Naive thymus-derived CD4-positive, alpha-beta T cell (primary cell): ENCODE measurements around the gene VAV2. TPM values are rescaled to one million over a fixed set of nuclear protein-coding genes. Genes with fewer than 3 reads are reported as not detected.
"Not testable (repeated sequence)": the region's sequence is repeated elsewhere in the genome, so short reads cannot be mapped to it uniquely, and the experiment has no call there.

Experiments used
- ATAC-seq: fragments of 150-1000 bp; cut with Tn5 transposase; 2 replicates; pipeline ENCODE4 v1.10.0; 2021; ENCODE audit warnings: mild to moderate bottlenecking, moderate library complexity
- CTCF ChIA-PET: fragments of 350-600 bp; sonication (Branson Sonifier 250); formaldehyde crosslinking; loops from one replicate; lab custom pipeline; 2021; ENCODE audit warnings: antibody characterized with exemption; lab: Charles Lee
- POLR2A ChIA-PET: fragments of 350-600 bp; sonication (Branson Sonifier 250); formaldehyde crosslinking; loops from one replicate; lab custom pipeline; 2021; ENCODE audit warnings: antibody characterized with exemption, inconsistent platforms; lab: Charles Lee
- DNase-seq, 9 donors: peaks; one replicate each; pipeline versions ENCODE4 v3.0.0 to v3.0.0-alpha.2; 2020 to 2022; ENCODE audit warnings: mixed read lengths in 1 of 9
- H3K27ac ChIP-seq: one replicate; pipeline ENCODE4 v1.7.0; 2013; ENCODE audit warnings: mild to moderate bottlenecking, low read depth, low read length, moderate library complexity
- H3K27me3 ChIP-seq, 2 donors: one replicate each; pipeline ENCODE4 v1.7.0; 2013; ENCODE audit warnings: low read length in 2 of 2, mild to moderate bottlenecking in 2 of 2, moderate library complexity in 2 of 2; ENCODE audit not compliant: control insufficient read depth in 2 of 2, insufficient read depth in 2 of 2
- H3K36me3 ChIP-seq, 3 experiments: 1 replicate in 2 of 3; 2 replicates in 1 of 3; pipeline ENCODE4 v1.7.0; 2013; ENCODE audit warnings: low read length in 3 of 3, mild to moderate bottlenecking in 3 of 3, moderate library complexity in 1 of 3; ENCODE audit not compliant: insufficient read depth in 3 of 3, control insufficient read depth in 2 of 3
- H3K4me1 ChIP-seq, 2 donors: one replicate each; pipeline ENCODE4 v1.7.0; 2013; ENCODE audit warnings: low read length in 2 of 2, mild to moderate bottlenecking in 2 of 2, moderate library complexity in 1 of 2; ENCODE audit not compliant: control insufficient read depth in 2 of 2, insufficient read depth in 2 of 2
- H3K4me3 ChIP-seq: 2 replicates; pipeline ENCODE4 v1.7.0; 2013; ENCODE audit warnings: mild to moderate bottlenecking, low read length
- H3K9me3 ChIP-seq, 3 experiments: 1 replicate in 2 of 3; 2 replicates in 1 of 3; pipeline ENCODE4 v1.7.0; 2013; ENCODE audit warnings: low read length in 3 of 3; ENCODE audit not compliant: control insufficient read depth in 2 of 3
- H3K27ac Mint-ChIP-seq, 9 donors: one replicate each; pipeline ENCODE4 v1.8.0; 2020 to 2022; ENCODE audit warnings: mixed read lengths in 9 of 9, mild to moderate bottlenecking in 8 of 9, moderate library complexity in 5 of 9, inconsistent platforms in 2 of 9
- H3K27me3 Mint-ChIP-seq, 5 donors: one replicate each; pipeline ENCODE4 v1.8.0; 2021 to 2022; ENCODE audit warnings: mixed read lengths in 5 of 5, mild to moderate bottlenecking in 1 of 5
- H3K36me3 Mint-ChIP-seq, 5 donors: one replicate each; pipeline ENCODE4 v1.8.0; 2020 to 2022; ENCODE audit warnings: mixed read lengths in 5 of 5, mild to moderate bottlenecking in 3 of 5, inconsistent platforms in 1 of 5
- H3K4me1 Mint-ChIP-seq, 7 donors: one replicate each; pipeline ENCODE4 v1.8.0; 2020 to 2022; ENCODE audit warnings: mixed read lengths in 7 of 7, mild to moderate bottlenecking in 3 of 7, inconsistent platforms in 1 of 7
- H3K4me3 Mint-ChIP-seq, 10 donors: one replicate each; pipeline ENCODE4 v1.8.0; 2020 to 2022; ENCODE audit warnings: mild to moderate bottlenecking in 10 of 10, mixed read lengths in 10 of 10, moderate library complexity in 6 of 10, inconsistent platforms in 2 of 10
- H3K9me3 Mint-ChIP-seq, 11 donors: one replicate each; pipeline ENCODE4 v1.8.0; 2020 to 2022; ENCODE audit warnings: mixed read lengths in 11 of 11, mild to moderate bottlenecking in 4 of 11, inconsistent platforms in 1 of 11, moderate library complexity in 1 of 11
- intact Hi-C, 2 donors: fragments of 100-400 bp; cut with micrococcal nuclease; formaldehyde crosslinking; loops; one replicate each; pipeline ENCODE4 v1.15.1; 2023
- polyA plus RNA-seq, 2 donors: library from polyadenylated mRNA; unstranded; fragments of 300-500 nt; fragmentation: Illumina TruSeq; gene quantifications; one replicate each; pipeline ENCODE4 v1.2.3, GENCODE V29; 2021
- total RNA-seq, 6 experiments: library from RNA in 5 of 6; stranded (reverse) in 5 of 6; gene quantifications; 1 replicate in 5 of 6; 2 replicates in 1 of 6; pipeline ENCODE4 v1.2.3 and lab custom pipeline; 2021 to 2026

VAV2 gene
- total and polyA plus RNA-seq, 7 experiments from 2014 or later: 0.18 to 14.4 (median 1.9) TPM

DNA sequence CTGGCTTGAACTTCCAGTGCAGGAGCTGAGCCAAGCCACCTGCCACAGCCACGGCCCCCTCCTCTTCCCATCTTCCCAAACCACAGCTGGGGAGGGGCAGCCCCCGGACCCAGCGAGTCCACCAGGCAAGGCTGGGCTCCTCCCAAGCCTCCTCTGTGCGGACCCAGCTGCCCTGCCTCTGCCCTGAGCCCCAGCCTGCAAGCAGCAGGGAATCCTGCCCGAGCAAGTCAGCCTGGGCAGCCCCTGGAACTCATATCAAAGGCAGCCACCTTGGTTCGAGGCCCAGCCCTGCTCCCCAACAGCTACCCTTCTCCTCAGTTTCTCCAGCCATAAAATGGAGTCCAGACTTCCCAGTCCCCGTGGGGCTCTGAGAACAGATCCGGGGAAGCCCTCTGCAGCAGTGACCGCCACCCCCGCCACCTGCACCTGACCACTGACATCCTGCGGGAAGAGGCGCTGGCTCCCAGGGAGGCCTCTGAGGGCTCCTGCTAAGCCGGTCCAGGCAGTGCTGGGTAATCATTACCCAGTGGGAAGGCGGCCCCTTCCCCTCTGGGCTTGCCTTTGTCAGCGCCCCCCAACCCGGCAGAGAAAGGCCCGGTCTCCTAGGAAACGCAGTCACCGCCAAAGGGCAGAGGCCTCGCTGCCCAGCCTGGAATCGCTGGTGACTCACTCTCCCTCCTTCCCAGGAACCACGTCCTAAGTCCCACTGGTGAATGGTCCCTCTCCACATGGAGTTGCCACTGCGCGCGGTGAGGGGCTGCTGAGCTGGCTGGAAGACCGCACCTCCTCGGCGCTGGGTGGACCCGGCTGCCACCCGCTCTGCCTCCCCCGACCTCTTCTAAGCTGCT is 1.5 kb downstream of the VAV2 start:
- Histone ChIP-seq H3K4me1 (peaks cover 9 to 12% of the 10 kb centered on the region in 2 donors), H3K27me3 (no peaks in the 10 kb centered on the region), H3K9me3 (no peaks in the 10 kb centered on the region), H3K36me3 (no peaks in the 10 kb centered on the region), H3K27ac (no peak overlapping the region), H3K4me3 (no peak overlapping the region)
- ATAC-seq: no peak
- POLR2A ChIA-PET: no interaction called here
- H3K9me3 Mint-ChIP-seq: no peaks in the 10 kb centered on the region
- intact Hi-C loops: loop anchor here (10.0 kb wide), 2 partner anchors 116 to 536 kb away; partner anchors contain the start of gene CACFD1 (in 1 of the 2)
- peak overlapping the region; percentile 14 to 72 (median 52) for H3K4me3 Mint-ChIP-seq
- H3K36me3 Mint-ChIP-seq: no peaks in the 10 kb centered on the region
- DNase-seq: no peak
- H3K27ac Mint-ChIP-seq: no peak overlapping the region
- H3K27me3 Mint-ChIP-seq: peaks cover 0 to 26% (median 0%) of the 10 kb centered on the region in 5 donors
- H3K4me1 Mint-ChIP-seq: peaks cover 0 to 10% (median 0%) of the 10 kb centered on the region in 7 donors
- CTCF ChIA-PET: no interaction called here

DNA sequence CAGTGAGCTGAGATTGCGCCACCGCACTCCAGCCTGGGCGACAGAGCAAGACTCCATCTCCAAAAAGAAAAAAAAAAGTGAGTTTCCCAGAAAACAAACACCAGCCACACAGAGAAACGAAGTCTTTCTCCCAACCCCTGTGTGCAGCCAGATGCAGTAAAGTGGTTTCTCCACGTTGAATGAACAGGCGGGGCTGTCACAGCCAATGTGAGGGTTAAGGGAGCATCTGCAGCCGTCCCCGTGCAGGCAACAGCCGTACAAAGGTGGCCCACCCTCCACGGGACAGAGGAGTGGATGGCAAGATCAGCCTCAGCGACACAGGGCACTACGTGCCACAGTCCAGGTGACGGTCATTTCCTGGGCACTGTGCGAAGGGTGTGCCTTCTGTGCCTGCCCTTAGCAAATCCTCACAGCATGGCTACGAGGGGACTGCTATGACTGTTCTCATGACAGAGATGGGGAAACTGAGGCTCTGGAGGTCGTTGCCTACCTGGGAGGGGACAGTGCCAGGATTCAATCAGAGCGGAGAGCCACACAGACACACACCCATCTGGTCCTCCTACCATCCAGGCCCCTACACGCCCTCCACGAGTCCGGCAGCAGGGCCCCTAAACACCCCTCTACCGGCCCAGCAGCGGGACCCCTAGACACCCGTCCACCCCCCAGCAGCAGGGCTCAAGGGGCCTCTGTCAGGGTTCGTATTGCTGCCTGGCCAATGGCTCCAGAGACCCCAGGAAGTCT is 2.3 kb downstream of the VAV2 start:
- intact Hi-C loops: loop anchor here (10.0 kb wide), 2 partner anchors 115 to 535 kb away; partner anchors contain the start of gene CACFD1 (in 1 of the 2)

DNA sequence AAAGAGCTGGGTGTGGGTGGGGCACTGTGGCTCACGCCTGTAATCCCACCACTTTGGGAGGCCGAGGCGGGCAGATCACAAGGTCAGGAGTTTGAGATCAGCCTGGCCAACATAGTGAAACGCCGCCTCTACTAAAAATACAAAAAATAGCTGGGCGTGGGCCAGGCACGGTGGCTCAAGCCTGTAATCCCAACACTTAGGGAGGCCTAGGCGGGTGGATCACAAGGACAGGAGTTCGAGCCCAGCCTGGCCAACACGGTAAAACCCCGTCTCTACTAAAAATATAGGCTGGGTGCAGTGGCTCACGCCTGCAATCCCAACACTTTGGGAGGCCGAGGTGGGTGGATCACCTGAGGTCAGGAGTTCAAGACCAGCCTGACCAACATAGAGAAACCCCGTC is 3.4 kb downstream of the VAV2 start:
- H3K27ac ChIP-seq, H3K4me3 Mint-ChIP-seq, intact Hi-C loops, H3K36me3 Mint-ChIP-seq, DNase-seq, H3K36me3 ChIP-seq, H3K9me3 ChIP-seq, ATAC-seq, H3K27ac Mint-ChIP-seq, H3K4me1 Mint-ChIP-seq, H3K9me3 Mint-ChIP-seq, H3K4me1 ChIP-seq, H3K4me3 ChIP-seq, POLR2A ChIA-PET, H3K27me3 ChIP-seq: not testable (repeated sequence)
- H3K27me3 Mint-ChIP-seq: peaks cover 0 to 23% (median 0%) of the 10 kb centered on the region in 5 donors
- CTCF ChIA-PET: interaction anchor here (0.6 kb wide), 1 partner anchor 397 kb away, joined by 3 read pairs; no protein-coding TSS in a partner anchor

More for the DNA sequence above, 2.3 kb downstream of the VAV2 start:
- H3K27me3 ChIP-seq: no peaks in the 10 kb centered on the region
- CTCF ChIA-PET: no interaction called here
- Mint-ChIP-seq H3K9me3 (no peaks in the 10 kb centered on the region), H3K36me3 (no peaks in the 10 kb centered on the region), H3K27ac (no peak overlapping the region), H3K4me3 (peak overlapping the region in 5 of 10 donors; percentile 16 to 72 (median 51)), H3K4me1 (peaks cover 0 to 10% (median 0%) of the 10 kb centered on the region in 7 donors), H3K27me3 (peaks cover 0 to 26% (median 0%) of the 10 kb centered on the region in 5 donors)
- peaks cover 9 to 12% of the 10 kb centered on the region in 2 donors for H3K4me1 ChIP-seq
- POLR2A ChIA-PET: no interaction called here
- H3K27ac ChIP-seq: no peak overlapping the region
- H3K36me3 ChIP-seq: no peaks in the 10 kb centered on the region
- no peak for ATAC-seq
- no peaks in the 10 kb centered on the region for H3K9me3 ChIP-seq
- no peak for DNase-seq
- no peak overlapping the region for H3K4me3 ChIP-seq

DNA sequence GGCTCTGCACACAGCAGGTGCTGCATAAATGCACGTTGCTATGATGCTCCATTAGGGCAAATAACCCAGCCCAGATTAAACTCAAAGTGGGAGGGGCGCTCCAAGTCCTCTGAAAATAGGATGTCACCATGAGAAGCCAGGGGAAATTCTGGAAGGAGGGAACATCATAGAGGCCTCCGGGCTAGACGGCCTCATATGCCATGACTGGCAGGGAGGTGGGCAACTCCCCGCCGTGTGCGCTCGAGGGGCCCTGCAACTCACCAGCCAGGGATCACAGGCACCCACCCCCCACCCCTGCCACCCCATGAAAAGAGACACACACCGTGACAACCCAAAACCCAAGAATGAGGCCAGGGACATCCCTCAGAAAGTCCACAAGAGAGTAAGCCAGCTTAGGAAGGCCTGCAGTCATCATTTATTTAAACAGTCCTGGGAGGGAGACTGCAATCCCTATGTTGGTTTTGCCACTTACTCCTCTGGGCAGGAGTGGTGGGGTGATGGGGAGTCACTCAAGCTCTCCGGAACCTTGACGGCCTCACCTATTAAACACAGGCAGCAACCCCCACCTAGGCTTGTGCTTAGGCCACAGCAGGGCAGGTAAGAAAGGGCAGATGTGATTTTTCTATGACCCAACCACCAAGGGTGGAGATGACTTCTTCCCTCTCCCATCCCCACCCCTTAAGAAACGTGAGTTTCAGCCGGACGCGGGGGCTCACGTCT is 4.0 kb downstream of the VAV2 start:
- ChIA-PET POLR2A (no interaction called here), CTCF (no interaction called here)
- intact Hi-C loops: no loop called here
- Histone ChIP-seq H3K9me3 (no peaks in the 10 kb centered on the region), H3K4me3 (no peak overlapping the region), H3K36me3 (no peaks in the 10 kb centered on the region), H3K4me1 (peaks cover 1 to 3% of the 10 kb centered on the region in 2 donors), H3K27ac (no peak overlapping the region), H3K27me3 (no peaks in the 10 kb centered on the region)
- Mint-ChIP-seq H3K4me3 (no peak overlapping the region), H3K4me1 (peaks cover 0 to 7% (median 0%) of the 10 kb centered on the region in 7 donors), H3K27ac (no peak overlapping the region), H3K27me3 (peaks cover 0 to 21% (median 0%) of the 10 kb centered on the region in 5 donors), H3K9me3 (no peaks in the 10 kb centered on the region), H3K36me3 (no peaks in the 10 kb centered on the region)
- ATAC-seq (no peak), DNase-seq (no peak)

DNA sequence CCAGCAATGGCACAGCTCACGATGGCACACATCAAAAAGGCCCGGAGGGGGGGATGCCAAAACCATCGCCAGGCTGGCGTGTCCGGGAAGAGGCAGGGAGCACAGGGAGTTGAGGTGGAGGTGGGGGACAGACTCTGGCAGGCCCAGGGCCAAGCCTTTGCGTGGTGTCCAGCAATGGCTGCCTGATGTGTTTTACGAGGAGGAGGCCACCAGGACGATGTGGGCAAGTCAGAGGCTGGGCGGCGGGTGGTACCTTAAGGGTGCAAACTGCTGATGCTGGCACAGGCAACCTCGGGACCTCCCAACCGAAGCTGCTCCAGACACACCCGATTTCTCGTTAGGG is 4.7 kb downstream of the VAV2 start:
- Histone ChIP-seq H3K27me3 (no peaks in the 10 kb centered on the region), H3K4me3 (no peak overlapping the region), H3K9me3 (no peaks in the 10 kb centered on the region), H3K27ac (no peak overlapping the region), H3K4me1 (no peaks in the 10 kb centered on the region), H3K36me3 (no peaks in the 10 kb centered on the region)
- Mint-ChIP-seq H3K4me3 (no peak overlapping the region), H3K36me3 (no peaks in the 10 kb centered on the region), H3K9me3 (no peaks in the 10 kb centered on the region), H3K4me1 (peaks cover 0 to 7% (median 0%) of the 10 kb centered on the region in 7 donors), H3K27me3 (peaks cover 0 to 21% (median 0%) of the 10 kb centered on the region in 5 donors), H3K27ac (no peak overlapping the region)
- intact Hi-C loops: no loop called here
- POLR2A ChIA-PET: no interaction called here
- DNase-seq: no peak
- CTCF ChIA-PET: no interaction called here
- no peak for ATAC-seq

DNA sequence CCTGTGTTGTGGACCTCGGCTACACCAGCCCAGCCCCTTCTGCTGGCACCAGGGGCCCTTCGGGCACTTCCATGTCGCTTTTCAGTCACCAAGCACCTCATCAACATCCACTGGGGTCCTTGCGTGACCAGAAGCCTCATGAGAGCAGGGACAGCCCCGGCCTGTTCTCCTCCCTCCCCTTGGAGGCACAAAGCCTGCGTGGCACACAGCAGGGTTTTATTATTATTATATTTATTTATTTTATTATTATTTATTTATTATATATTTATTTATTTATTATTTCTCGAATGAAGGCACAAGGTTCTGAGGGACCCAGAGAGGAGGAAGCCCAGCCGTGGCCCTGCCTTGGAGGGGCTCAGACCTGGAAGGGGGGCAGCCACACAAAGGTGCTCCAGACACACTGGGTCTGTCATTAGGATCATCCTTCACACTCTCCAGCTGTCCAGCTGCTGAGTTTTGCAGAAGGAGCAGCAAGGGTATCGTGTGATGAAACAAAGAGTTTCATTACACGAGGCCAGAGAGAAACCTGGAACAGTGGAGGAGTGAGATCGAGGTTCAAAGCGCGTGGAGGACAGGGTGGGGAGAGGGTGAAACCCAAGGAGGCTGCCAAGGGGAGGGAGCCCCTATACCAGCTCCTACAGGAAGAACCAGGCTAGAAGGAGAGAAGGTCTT is 5.2 kb downstream of the VAV2 start:
- no peak for DNase-seq
- H3K9me3 Mint-ChIP-seq: no peaks in the 10 kb centered on the region
- no peaks in the 10 kb centered on the region for H3K36me3 ChIP-seq

More for the DNA sequence above, 5.2 kb downstream of the VAV2 start:
- no peak for ATAC-seq
- H3K27ac Mint-ChIP-seq: no peak overlapping the region
- peaks cover 0 to 21% (median 0%) of the 10 kb centered on the region in 5 donors for H3K27me3 Mint-ChIP-seq
- H3K9me3 ChIP-seq: no peaks in the 10 kb centered on the region
- no peak overlapping the region for H3K27ac ChIP-seq
- peak overlapping the region in 1 of 10 donors; percentile 13 for H3K4me3 Mint-ChIP-seq
- CTCF ChIA-PET: no interaction called here
- H3K27me3 ChIP-seq: no peaks in the 10 kb centered on the region
- H3K4me1 Mint-ChIP-seq: peaks cover 0 to 7% (median 0%) of the 10 kb centered on the region in 7 donors
- H3K4me3 ChIP-seq: no peak overlapping the region
- POLR2A ChIA-PET: no interaction called here
- intact Hi-C loops: no loop called here
- no peaks in the 10 kb centered on the region for H3K4me1 ChIP-seq
- H3K36me3 Mint-ChIP-seq: no peaks in the 10 kb centered on the region
